Natural killer cell (primary cell): Measurements from ENCODE around the gene ZNF276. TPM values are rescaled to one million over a fixed set of nuclear protein-coding genes. Genes with fewer than 3 reads are reported as not detected.
A peak's percentile ranks its signal among the peaks of the same experiment; 100 is the strongest.

Experiments
- ATAC-seq, 3 donors: fragments of 150-1000 bp in 2 of 3; fragments of 200-7000 bp in 1 of 3; cut with Tn5 transposase; 1 replicate in 1 of 3; 2 replicates in 2 of 3; pipeline ENCODE4 v1.10.0; 2021; ENCODE audit warnings: mild to moderate bottlenecking in 2 of 3, moderate library complexity in 2 of 3
- DNase-seq, 2 donors: peaks; one replicate each; pipeline versions ENCODE4 v3.0.0 to v3.0.0-alpha.2; 2013 to 2021; ENCODE audit warnings: mixed read lengths in 1 of 2
- H3K27ac ChIP-seq: one replicate; pipeline ENCODE4 v1.5.1; 2013; ENCODE audit warnings: mild to moderate bottlenecking, low read length
- H3K27me3 ChIP-seq: one replicate; pipeline ENCODE4 v1.6.1; 2013; ENCODE audit warnings: low read length; ENCODE audit not compliant: control insufficient read depth, insufficient read depth
- H3K36me3 ChIP-seq: one replicate; pipeline ENCODE4 v1.6.1; 2013; ENCODE audit warnings: low read length; ENCODE audit not compliant: control insufficient read depth, insufficient read depth
- H3K4me1 ChIP-seq: one replicate; pipeline ENCODE4 v1.6.1; 2013; ENCODE audit warnings: low read length; ENCODE audit not compliant: control insufficient read depth, insufficient read depth
- H3K4me3 ChIP-seq: one replicate; pipeline ENCODE4 v1.5.1; 2013; ENCODE audit warnings: low read length
- H3K9me3 ChIP-seq: one replicate; pipeline ENCODE4 v1.6.1; 2013; ENCODE audit warnings: low read length; ENCODE audit not compliant: control insufficient read depth, insufficient read depth
- H3K27ac Mint-ChIP-seq, 2 donors: one replicate each; pipeline ENCODE4 v1.8.0; 2022; ENCODE audit warnings: mild to moderate bottlenecking in 2 of 2, mixed read lengths in 2 of 2, moderate library complexity in 1 of 2
- H3K27me3 Mint-ChIP-seq, 2 donors: one replicate each; pipeline ENCODE4 v1.8.0; 2022; ENCODE audit warnings: low read depth in 2 of 2, mixed read lengths in 2 of 2
- H3K36me3 Mint-ChIP-seq: one replicate; pipeline ENCODE4 v1.8.0; 2022; ENCODE audit warnings: mixed read lengths
- H3K4me1 Mint-ChIP-seq, 2 donors: one replicate each; pipeline ENCODE4 v1.8.0; 2022; ENCODE audit warnings: mixed read lengths in 2 of 2
- H3K4me3 Mint-ChIP-seq: one replicate; pipeline ENCODE4 v1.8.0; 2022; ENCODE audit warnings: mild to moderate bottlenecking, moderate library complexity, mixed read lengths
- H3K9me3 Mint-ChIP-seq, 2 donors: one replicate each; pipeline ENCODE4 v1.8.0; 2022; ENCODE audit warnings: mixed read lengths in 2 of 2
- CTCF ChIP-seq: fragments of 200-600 bp; IDR thresholded peaks from one replicate; pipeline ENCODE4 v1.8.0; 2022; ENCODE audit warnings: antibody characterized with exemption
- WGBS: methylation state at CpG from one replicate; pipeline ENCODE4 v1.1.7; 2013; ENCODE audit warnings: missing lambda C conversion rate; ENCODE audit not compliant: insufficient coverage; 5-methylcytosine and 5-hydroxymethylcytosine counted together
- intact Hi-C: fragments of 100-400 bp; cut with micrococcal nuclease; formaldehyde crosslinking; loops from one replicate; pipeline ENCODE4 v1.14.2; 2022
- total RNA-seq, 4 donors: library from RNA; stranded (reverse); fragments of 120-200 nt in 1 of 4; gene quantifications; one replicate each; pipeline versions ENCODE4 v1.2.3 to v1.2.4, GENCODE V29; 2013 to 2022

Gene ZNF276
- total RNA-seq, 3 donors from 2014 or later (not counting 1 experiment from before 2014, with no cell fraction given) = 146 to 206 (median 186) TPM

- TF ChIP-seq CTCF = no peak
These were observed 25.3 kb upstream of the ZNF276 start for GRCh38 chr16:89695875-89696669.

GRCh38 chr16:89696670-89697128 is 24.6 kb upstream of the ZNF276 start:
- Histone ChIP-seq H3K36me3 (peaks cover 28% of the 10 kb centered on the region), H3K4me3 (no peak overlapping the region), H3K27ac (no peak overlapping the region), H3K4me1 (peaks cover 43% of the 10 kb centered on the region), H3K9me3 (no peaks in the 10 kb centered on the region), H3K27me3 (no peaks in the 10 kb centered on the region)
- DNase-seq (peak; percentile 58 to 67), ATAC-seq (peak; percentile 25 to 44 (median 43))
- Mint-ChIP-seq H3K4me3 (peak overlapping the region; percentile 57), H3K9me3 (no peaks in the 10 kb centered on the region), H3K4me1 (peaks cover 12 to 41% of the 10 kb centered on the region in 2 donors), H3K27ac (peak overlapping the region; percentile 23 to 80), H3K36me3 (no peaks in the 10 kb centered on the region), H3K27me3 (no peaks in the 10 kb centered on the region)
- WGBS = 22% methylated on average over 18 of the region's 18 CpGs
- no peak for TF ChIP-seq CTCF
- intact Hi-C loops = no loop called here

More at GRCh38 chr16:89695875-89696669, 25.3 kb upstream of the ZNF276 start:
- Histone ChIP-seq H3K27ac (no peak overlapping the region), H3K27me3 (no peaks in the 10 kb centered on the region), H3K4me1 (peaks cover 43% of the 10 kb centered on the region), H3K9me3 (no peaks in the 10 kb centered on the region), H3K36me3 (peaks cover 33% of the 10 kb centered on the region), H3K4me3 (no peak overlapping the region)
- intact Hi-C loops = no loop called here
- peak overlapping the region; percentile 23 to 80 for H3K27ac Mint-ChIP-seq
- H3K9me3 Mint-ChIP-seq = no peaks in the 10 kb centered on the region
- no peak for ATAC-seq
- H3K4me3 Mint-ChIP-seq = peak overlapping the region; percentile 57
- H3K27me3 Mint-ChIP-seq = no peaks in the 10 kb centered on the region
- H3K36me3 Mint-ChIP-seq = no peaks in the 10 kb centered on the region
- H3K4me1 Mint-ChIP-seq = peaks cover 12 to 41% of the 10 kb centered on the region in 2 donors
- DNase-seq = no peak
- 64% methylated on average over 25 of the region's 25 CpGs for WGBS

- H3K4me1 ChIP-seq = peaks cover 46% of the 10 kb centered on the region
- intact Hi-C loops = no loop called here
- ATAC-seq (no peak), DNase-seq (no peak)
- peak overlapping the region; percentile 23 to 80 for H3K27ac Mint-ChIP-seq
- no peaks in the 10 kb centered on the region for H3K27me3 ChIP-seq
- H3K27ac ChIP-seq = no peak overlapping the region
- TF ChIP-seq CTCF = no peak
- peaks cover 12 to 41% of the 10 kb centered on the region in 2 donors for H3K4me1 Mint-ChIP-seq
- no peaks in the 10 kb centered on the region for H3K36me3 Mint-ChIP-seq
- no peaks in the 10 kb centered on the region for H3K27me3 Mint-ChIP-seq
- H3K9me3 ChIP-seq = no peaks in the 10 kb centered on the region
- peaks cover 23% of the 10 kb centered on the region for H3K36me3 ChIP-seq
- H3K9me3 Mint-ChIP-seq = no peaks in the 10 kb centered on the region
- H3K4me3 ChIP-seq = no peak overlapping the region
- WGBS = 90% methylated on average over 19 of the region's 19 CpGs
- H3K4me3 Mint-ChIP-seq = no peak overlapping the region
These were observed 24.1 kb upstream of the ZNF276 start for GRCh38 chr16:89697161-89697615.
